ENCODE results near the gene ALDOA. TPM values are rescaled to one million over a fixed set of nuclear protein-coding genes. Genes with fewer than 3 reads are reported as not detected.

ALDOA gene
- polyA plus RNA-seq, 4 donors, result 406 to 1,111 (median 984) TPM

GRCh38 chr16:30092373-30093010 is 26.9 kb downstream of the ALDOA start:
- no peaks in the 10 kb centered on the region for H3K27me3 ChIP-seq (ENCODE audit: control insufficient read depth in 3 of 3, insufficient read depth in 3 of 3, low read length in 3 of 3)
- H3K27ac ChIP-seq (ENCODE audit: low read depth in 1 of 3, low read length in 2 of 3), result peak overlapping the region; percentile 12 to 86 (median 70)
- peaks cover 2 to 31% (median 6%) of the 10 kb centered on the region in 3 donors for H3K4me1 ChIP-seq (ENCODE audit: control insufficient read depth in 3 of 3, insufficient read depth in 2 of 3, low read depth in 1 of 3, low read length in 2 of 3)
- peaks cover 1 to 12% of the 10 kb centered on the region in 2 donors for H3K9me3 ChIP-seq (ENCODE audit: control insufficient read depth in 2 of 2, insufficient read depth in 1 of 2, low read depth in 1 of 2, low read length in 1 of 2)
- peaks cover 0 to 25% (median 3%) of the 10 kb centered on the region in 3 donors for H3K36me3 ChIP-seq (ENCODE audit: control insufficient read depth in 3 of 3, insufficient read depth in 2 of 3, low read depth in 1 of 3, low read length in 3 of 3)
- FAIRE-seq (no peak), DNase-seq (peak; percentile 54 to 75)
- 7 to 12% (median 11%) methylated on average over 22 of the region's 22 CpGs for WGBS, 3 donors
- H3K4me3 ChIP-seq (ENCODE audit: low read depth in 1 of 3, low read length in 3 of 3), result peak overlapping the region in 2 of 3 donors; percentile 48 to 72

GRCh38 chr16:30094541-30095165 is 29.1 kb downstream of the ALDOA start:
- peaks cover 1 to 23% of the 10 kb centered on the region in 2 donors for H3K9me3 ChIP-seq (ENCODE audit: control insufficient read depth in 2 of 2, insufficient read depth in 1 of 2, low read depth in 1 of 2, low read length in 1 of 2)
- peaks cover 0 to 24% (median 3%) of the 10 kb centered on the region in 3 donors for H3K36me3 ChIP-seq (ENCODE audit: control insufficient read depth in 3 of 3, insufficient read depth in 2 of 3, low read depth in 1 of 3, low read length in 3 of 3)
- FAIRE-seq (no peak), DNase-seq (no peak)
- peaks cover 2 to 31% (median 6%) of the 10 kb centered on the region in 3 donors for H3K4me1 ChIP-seq (ENCODE audit: control insufficient read depth in 3 of 3, insufficient read depth in 2 of 3, low read depth in 1 of 3, low read length in 2 of 3)
- H3K4me3 ChIP-seq (ENCODE audit: low read depth in 1 of 3, low read length in 3 of 3), result peak overlapping the region in 2 of 3 donors; percentile 68 to 78
- no peaks in the 10 kb centered on the region for H3K27me3 ChIP-seq (ENCODE audit: control insufficient read depth in 3 of 3, insufficient read depth in 3 of 3, low read length in 3 of 3)
- H3K27ac ChIP-seq (ENCODE audit: low read depth in 1 of 3, low read length in 2 of 3), result peak overlapping the region in 2 of 3 donors; percentile 56 to 95
- WGBS, 3 donors, result 74 to 85% (median 80%) methylated on average over 11 of the region's 11 CpGs

GRCh38 chr16:30095166-30096078 is 29.9 kb downstream of the ALDOA start:
- FAIRE-seq (no peak), DNase-seq (no peak)
- 5 to 13% (median 13%) methylated on average over 31 to 47 of the region's 47 CpGs for WGBS, 3 donors

GRCh38 chr16:30096105-30096861 is 30.7 kb downstream of the ALDOA start, which contains the start of gene YPEL3:
YPEL3 (minus strand) TSS chr16:30096213; CDS start chr16:30095482, 731 bp downstream.
- peaks cover 2 to 26% (median 6%) of the 10 kb centered on the region in 3 donors for H3K4me1 ChIP-seq (ENCODE audit: control insufficient read depth in 3 of 3, insufficient read depth in 2 of 3, low read depth in 1 of 3, low read length in 2 of 3)
- peak within 1 kb of the TSS; percentile 65 to 95 (median 77) for H3K27ac ChIP-seq (ENCODE audit: low read depth in 1 of 3, low read length in 2 of 3)
- FAIRE-seq (no peak), DNase-seq (peak; percentile 87 to 93)
- peak within 1 kb of the TSS; percentile 68 to 88 (median 78) for H3K4me3 ChIP-seq (ENCODE audit: low read depth in 1 of 3, low read length in 3 of 3)
- no peaks in the 10 kb centered on the region for H3K27me3 ChIP-seq (ENCODE audit: control insufficient read depth in 3 of 3, insufficient read depth in 3 of 3, low read length in 3 of 3)
- H3K36me3 ChIP-seq (ENCODE audit: control insufficient read depth in 3 of 3, insufficient read depth in 2 of 3, low read depth in 1 of 3, low read length in 3 of 3), result peaks cover 0 to 24% (median 3%) of the 10 kb centered on the region in 3 donors
- WGBS, 3 donors, result 9 to 20% (median 10%) methylated on average over 34 to 77 of the region's 77 CpGs
- H3K9me3 ChIP-seq (ENCODE audit: control insufficient read depth in 2 of 2, insufficient read depth in 1 of 2, low read depth in 1 of 2, low read length in 1 of 2), result peaks cover 1 to 23% of the 10 kb centered on the region in 2 donors

More at GRCh38 chr16:30095166-30096078, 29.9 kb downstream of the ALDOA start:
- H3K9me3 ChIP-seq (ENCODE audit: control insufficient read depth in 2 of 2, insufficient read depth in 1 of 2, low read depth in 1 of 2, low read length in 1 of 2), result peaks cover 1 to 23% of the 10 kb centered on the region in 2 donors
- H3K36me3 ChIP-seq (ENCODE audit: control insufficient read depth in 3 of 3, insufficient read depth in 2 of 3, low read depth in 1 of 3, low read length in 3 of 3), result peaks cover 0 to 24% (median 3%) of the 10 kb centered on the region in 3 donors
- peaks cover 2 to 31% (median 6%) of the 10 kb centered on the region in 3 donors for H3K4me1 ChIP-seq (ENCODE audit: control insufficient read depth in 3 of 3, insufficient read depth in 2 of 3, low read depth in 1 of 3, low read length in 2 of 3)
- no peaks in the 10 kb centered on the region for H3K27me3 ChIP-seq (ENCODE audit: control insufficient read depth in 3 of 3, insufficient read depth in 3 of 3, low read length in 3 of 3)
- H3K4me3 ChIP-seq (ENCODE audit: low read depth in 1 of 3, low read length in 3 of 3), result peak overlapping the region; percentile 68 to 88 (median 78)
- H3K27ac ChIP-seq (ENCODE audit: low read depth in 1 of 3, low read length in 2 of 3), result peak overlapping the region; percentile 51 to 95 (median 56)

GRCh38 chr16:30096862-30097563 is 31.5 kb downstream of the ALDOA start:
- no peaks in the 10 kb centered on the region for H3K27me3 ChIP-seq (ENCODE audit: control insufficient read depth in 3 of 3, insufficient read depth in 3 of 3, low read length in 3 of 3)
- DNase-seq (no peak), FAIRE-seq (no peak)
- H3K36me3 ChIP-seq (ENCODE audit: control insufficient read depth in 3 of 3, insufficient read depth in 2 of 3, low read depth in 1 of 3, low read length in 3 of 3), result peaks cover 0 to 24% (median 3%) of the 10 kb centered on the region in 3 donors
- H3K27ac ChIP-seq (ENCODE audit: low read depth in 1 of 3, low read length in 2 of 3), result peak overlapping the region; percentile 65 to 77 (median 70)
- peaks cover 2 to 22% (median 6%) of the 10 kb centered on the region in 3 donors for H3K4me1 ChIP-seq (ENCODE audit: control insufficient read depth in 3 of 3, insufficient read depth in 2 of 3, low read depth in 1 of 3, low read length in 2 of 3)
- H3K4me3 ChIP-seq (ENCODE audit: low read depth in 1 of 3, low read length in 3 of 3), result no peak overlapping the region
- WGBS, 3 donors, result 96 to 97% (median 96%) methylated on average over 18 of the region's 18 CpGs
- H3K9me3 ChIP-seq (ENCODE audit: control insufficient read depth in 2 of 2, insufficient read depth in 1 of 2, low read depth in 1 of 2, low read length in 1 of 2), result peaks cover 1 to 23% of the 10 kb centered on the region in 2 donors

GRCh38 chr16:30104090-30104489 is 38.5 kb downstream of the ALDOA start:
- Histone ChIP-seq H3K27ac (ENCODE audit: low read depth in 1 of 3, low read length in 2 of 3) (no peak overlapping the region), H3K27me3 (ENCODE audit: control insufficient read depth in 3 of 3, insufficient read depth in 3 of 3, low read length in 3 of 3) (no peaks in the 10 kb centered on the region), H3K36me3 (ENCODE audit: control insufficient read depth in 3 of 3, insufficient read depth in 2 of 3, low read depth in 1 of 3, low read length in 3 of 3) (peaks cover 0 to 54% (median 5%) of the 10 kb centered on the region in 3 donors), H3K9me3 (ENCODE audit: control insufficient read depth in 2 of 2, insufficient read depth in 1 of 2, low read depth in 1 of 2, low read length in 1 of 2) (no peaks in the 10 kb centered on the region), H3K4me1 (ENCODE audit: control insufficient read depth in 3 of 3, insufficient read depth in 2 of 3, low read depth in 1 of 3, low read length in 2 of 3) (peaks cover 0 to 13% (median 0%) of the 10 kb centered on the region in 3 donors), H3K4me3 (ENCODE audit: low read depth in 1 of 3, low read length in 3 of 3) (no peak overlapping the region)
- DNase-seq (no peak), FAIRE-seq (no peak)
- WGBS, 3 donors, result 89 to 92% (median 91%) methylated on average over 4 of the region's 4 CpGs

- peaks cover 0 to 13% (median 0%) of the 10 kb centered on the region in 3 donors for H3K4me1 ChIP-seq (ENCODE audit: control insufficient read depth in 3 of 3, insufficient read depth in 2 of 3, low read depth in 1 of 3, low read length in 2 of 3)
- H3K27ac ChIP-seq (ENCODE audit: low read depth in 1 of 3, low read length in 2 of 3), result no peak overlapping the region
- peaks cover 0 to 57% (median 5%) of the 10 kb centered on the region in 3 donors for H3K36me3 ChIP-seq (ENCODE audit: control insufficient read depth in 3 of 3, insufficient read depth in 2 of 3, low read depth in 1 of 3, low read length in 3 of 3)
- FAIRE-seq, result no peak
- no peaks in the 10 kb centered on the region for H3K27me3 ChIP-seq (ENCODE audit: control insufficient read depth in 3 of 3, insufficient read depth in 3 of 3, low read length in 3 of 3)
- no peak overlapping the region for H3K4me3 ChIP-seq (ENCODE audit: low read depth in 1 of 3, low read length in 3 of 3)
- WGBS, 3 donors, result 57 to 74% (median 70%) methylated on average over 6 of the region's 6 CpGs
- no peaks in the 10 kb centered on the region for H3K9me3 ChIP-seq (ENCODE audit: control insufficient read depth in 2 of 2, insufficient read depth in 1 of 2, low read depth in 1 of 2, low read length in 1 of 2)
- DNase-seq, result no peak
Observed at GRCh38 chr16:30104492-30104891, 38.9 kb downstream of the ALDOA start.

Data from small intestine (tissue), 7 donors.